ENCODE results near the gene PTPRG.

The PTPRG gene

GRCh38 chr3:62175161-62175560 lies 613.8 kb downstream of the PTPRG start:
- no peak for DNase-seq

GRCh38 chr3:62178032-62178431 lies 616.7 kb downstream of the PTPRG start:
- DNase-seq, result no peak

- DNase-seq, result peak; percentile 9
Observed at GRCh38 chr3:62178739-62179600, 617.6 kb downstream of the PTPRG start.

- DNase-seq, result no peak
Observed at GRCh38 chr3:62180514-62180913, 619.1 kb downstream of the PTPRG start.

GRCh38 chr3:62183087-62183486 lies 621.7 kb downstream of the PTPRG start:
- DNase-seq, result no peak

- DNase-seq, result no peak
Observed at GRCh38 chr3:62183969-62184368, 622.6 kb downstream of the PTPRG start.

- DNase-seq, result peak; percentile 16
Observed at GRCh38 chr3:62184559-62184958, 623.2 kb downstream of the PTPRG start.

- DNase-seq, result peak; percentile 3
Observed at GRCh38 chr3:62187022-62187431, 625.7 kb downstream of the PTPRG start.

- peak; percentile 81 for DNase-seq
Observed at GRCh38 chr3:62188681-62189375, 627.5 kb downstream of the PTPRG start.

- DNase-seq, result no peak
Observed at GRCh38 chr3:62189376-62189698, 628.0 kb downstream of the PTPRG start.

- DNase-seq, result no peak
Observed at GRCh38 chr3:62192891-62193290, 631.5 kb downstream of the PTPRG start.

GRCh38 chr3:62193586-62194345 lies 632.4 kb downstream of the PTPRG start:
- no peak for DNase-seq

GRCh38 chr3:62197350-62198012 lies 636.1 kb downstream of the PTPRG start:
- no peak for DNase-seq

GRCh38 chr3:62199126-62199525 lies 637.8 kb downstream of the PTPRG start:
- DNase-seq, result no peak

GRCh38 chr3:62201438-62202035 lies 640.2 kb downstream of the PTPRG start:
- peak; percentile 69 for DNase-seq

- DNase-seq, result no peak
Observed at GRCh38 chr3:62203152-62203551, 641.8 kb downstream of the PTPRG start.

GRCh38 chr3:62203561-62203960 lies 642.2 kb downstream of the PTPRG start:
- no peak for DNase-seq

- DNase-seq, result no peak
Observed at GRCh38 chr3:62207197-62207596, 645.8 kb downstream of the PTPRG start.

- DNase-seq, result no peak
Observed at GRCh38 chr3:62208385-62208784, 647.0 kb downstream of the PTPRG start.

GRCh38 chr3:62209101-62209500 lies 647.7 kb downstream of the PTPRG start:
- DNase-seq, result no peak

- DNase-seq, result no peak
Observed at GRCh38 chr3:62210011-62210410, 648.6 kb downstream of the PTPRG start.

GRCh38 chr3:62211675-62212429 lies 650.5 kb downstream of the PTPRG start:
- no peak for DNase-seq
